Hepatocyte (in vitro differentiated cells): ENCODE measurements around the gene PRDM11. TPM values are rescaled to one million over a fixed set of nuclear protein-coding genes. Genes with fewer than 3 reads are reported as not detected.

Experiments
- DNase-seq: peaks from one replicate; pipeline ENCODE4 v3.0.0-alpha.2; 2016; ENCODE audit warnings: low spot score
- H2AFZ ChIP-seq: fragments of 200-600 bp; sonication (generic); 2 replicates; pipeline ENCODE4 v1.6.0; 2016; ENCODE audit warnings: antibody characterized with exemption, mild to moderate bottlenecking
- H3K27ac ChIP-seq: fragments of 200-600 bp; sonication (generic); 2 replicates; pipeline ENCODE4 v1.5.1; 2016; ENCODE audit warnings: mild to moderate bottlenecking
- H3K27me3 ChIP-seq: fragments of 200-600 bp; sonication (generic); 2 replicates; pipeline ENCODE4 v1.6.1; 2016
- H3K36me3 ChIP-seq: fragments of 200-600 bp; sonication (generic); replicated peaks from 2 replicates; pipeline ENCODE4 v1.5.1; 2016; ENCODE audit warnings: low read depth; ENCODE audit not compliant: insufficient read depth
- H3K4me1 ChIP-seq: fragments of 200-600 bp; sonication (generic); 2 replicates; pipeline ENCODE4 v1.5.1; 2016; ENCODE audit warnings: mild to moderate bottlenecking, moderate library complexity; ENCODE audit not compliant: insufficient read depth
- H3K4me2 ChIP-seq: fragments of 200-600 bp; sonication (generic); 2 replicates; pipeline ENCODE4 v1.6.0; 2016
- H3K4me3 ChIP-seq: fragments of 200-600 bp; sonication (generic); 2 replicates; pipeline ENCODE4 v1.5.1; 2016; ENCODE audit warnings: mild to moderate bottlenecking
- H3K79me2 ChIP-seq: fragments of 200-600 bp; sonication (generic); 2 replicates; pipeline ENCODE4 v1.6.0; 2017; ENCODE audit warnings: mild to moderate bottlenecking
- H3K9me2 ChIP-seq: fragments of 200-600 bp; sonication (generic); replicated peaks from 2 replicates; pipeline ENCODE4 v1.6.0; 2017; ENCODE audit warnings: mild to moderate bottlenecking; ENCODE audit not compliant: insufficient read depth
- H3K9me3 ChIP-seq: fragments of 200-600 bp; sonication (generic); 2 replicates; pipeline ENCODE4 v1.5.1; 2016; ENCODE audit warnings: low read depth, mild to moderate bottlenecking
- H4K20me1 ChIP-seq: fragments of 200-600 bp; sonication (generic); 2 replicates; pipeline ENCODE4 v1.6.0; 2016; ENCODE audit warnings: mild to moderate bottlenecking; ENCODE audit not compliant: insufficient read depth, poor library complexity, severe bottlenecking
- EZH2 ChIP-seq: fragments of 200-600 bp; sonication (generic); IDR thresholded peaks from 2 replicates; pipeline ENCODE4 v1.6.1; 2016; ENCODE audit warnings: antibody characterized with exemption, mild to moderate bottlenecking, borderline replicate concordance
- EZH2phosphoT487 ChIP-seq: fragments of 200-600 bp; sonication (generic); IDR thresholded peaks from one replicate; pipeline ENCODE4 v1.6.1; 2018; ENCODE audit warnings: antibody characterized with exemption, mild to moderate bottlenecking, low read depth, moderate library complexity; ENCODE audit not compliant: unreplicated experiment, severe bottlenecking
- WGBS: methylation state at CpG from one replicate; pipeline ENCODE4 v1.1.6; 2016; ENCODE audit warnings: low lambda C conversion rate; ENCODE audit errors: missing lambda C conversion rate; 5-methylcytosine and 5-hydroxymethylcytosine counted together
- polyA plus RNA-seq: library from polyadenylated mRNA; unstranded; fragments of >200 nt; fragmentation: Nextera tagmentation; extraction: Ambion mirVana; gene quantifications from 2 replicates; pipeline ENCODE4 v1.2.1, GENCODE V29; 2016
- total RNA-seq: library from RNA; depleted of rRNA; stranded (reverse); fragments of >200 nt; gene quantifications from 2 replicates; pipeline ENCODE4 v1.2.3, GENCODE V29; 2014
- TF ChIP-seq, protein P1 (sequence below): fragments of 200-600 bp; sonication (generic); IDR thresholded peaks from 2 replicates; pipeline ENCODE4 v1.5.1; 2016; ENCODE audit warnings: antibody characterized with exemption, mild to moderate bottlenecking; ENCODE audit not compliant: poor library complexity

The PRDM11 gene
- total and polyA plus RNA-seq, 2 experiments from 2014 or later, result 11.2 to 15.0 TPM

DNA sequence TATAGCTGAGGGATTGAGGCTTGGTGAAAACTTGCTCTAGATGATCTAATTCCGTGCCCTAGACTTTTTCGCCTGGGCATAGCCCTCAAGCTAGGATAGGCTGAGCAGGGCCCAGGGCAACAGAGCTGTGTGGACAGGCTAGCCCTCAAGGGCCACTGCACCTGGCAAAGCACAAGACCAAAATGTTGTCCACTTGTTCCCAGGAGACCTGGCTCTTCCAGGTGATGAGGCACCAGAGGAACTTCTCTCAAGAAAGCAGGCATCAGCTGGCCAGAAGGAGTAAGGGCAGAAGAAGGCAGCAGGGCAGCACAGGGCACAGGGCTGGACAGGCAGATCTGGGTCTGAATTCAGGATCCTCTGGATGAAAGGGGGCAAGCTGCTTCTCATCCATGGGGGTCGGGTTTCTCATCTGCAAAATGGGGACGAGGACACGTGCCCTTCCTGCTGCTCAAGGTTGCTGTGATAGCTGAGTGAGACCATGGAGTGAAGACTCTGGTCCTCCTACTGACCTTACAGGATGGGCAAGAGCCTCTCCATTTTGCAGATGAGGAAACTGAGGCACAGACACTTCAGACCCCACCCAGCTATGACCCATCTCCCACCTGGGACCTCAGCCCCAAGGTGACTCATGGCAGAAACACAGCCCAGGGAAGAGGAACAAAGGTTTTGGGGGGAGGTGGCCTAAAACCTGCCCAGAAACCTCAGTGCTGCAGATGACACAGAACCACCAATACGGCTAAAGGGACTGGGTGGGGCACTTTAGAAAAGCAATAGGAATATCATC, 42.2 kb upstream of the PRDM11 start:
- peaks cover 24% of the 10 kb centered on the region for H3K4me1 ChIP-seq
- no peak overlapping the region for H3K4me2 ChIP-seq
- TF ChIP-seq, protein P1, sequence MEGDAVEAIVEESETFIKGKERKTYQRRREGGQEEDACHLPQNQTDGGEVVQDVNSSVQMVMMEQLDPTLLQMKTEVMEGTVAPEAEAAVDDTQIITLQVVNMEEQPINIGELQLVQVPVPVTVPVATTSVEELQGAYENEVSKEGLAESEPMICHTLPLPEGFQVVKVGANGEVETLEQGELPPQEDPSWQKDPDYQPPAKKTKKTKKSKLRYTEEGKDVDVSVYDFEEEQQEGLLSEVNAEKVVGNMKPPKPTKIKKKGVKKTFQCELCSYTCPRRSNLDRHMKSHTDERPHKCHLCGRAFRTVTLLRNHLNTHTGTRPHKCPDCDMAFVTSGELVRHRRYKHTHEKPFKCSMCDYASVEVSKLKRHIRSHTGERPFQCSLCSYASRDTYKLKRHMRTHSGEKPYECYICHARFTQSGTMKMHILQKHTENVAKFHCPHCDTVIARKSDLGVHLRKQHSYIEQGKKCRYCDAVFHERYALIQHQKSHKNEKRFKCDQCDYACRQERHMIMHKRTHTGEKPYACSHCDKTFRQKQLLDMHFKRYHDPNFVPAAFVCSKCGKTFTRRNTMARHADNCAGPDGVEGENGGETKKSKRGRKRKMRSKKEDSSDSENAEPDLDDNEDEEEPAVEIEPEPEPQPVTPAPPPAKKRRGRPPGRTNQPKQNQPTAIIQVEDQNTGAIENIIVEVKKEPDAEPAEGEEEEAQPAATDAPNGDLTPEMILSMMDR, result no peak
- TF ChIP-seq EZH2, result no peak
- TF ChIP-seq EZH2phosphoT487, result no peak
- H3K79me2 ChIP-seq, result no peaks in the 10 kb centered on the region
- peaks cover 10% of the 10 kb centered on the region for H3K27me3 ChIP-seq
- H3K9me2 ChIP-seq, result no peaks in the 10 kb centered on the region
- peak; percentile 2 for DNase-seq
- H3K4me3 ChIP-seq, result no peak overlapping the region
- no peaks in the 10 kb centered on the region for H4K20me1 ChIP-seq
- 82% methylated on average over 6 of the region's 6 CpGs for WGBS
- no peak overlapping the region for H3K27ac ChIP-seq
- H3K9me3 ChIP-seq, result no peaks in the 10 kb centered on the region
- H2AFZ ChIP-seq, result no peak overlapping the region
- H3K36me3 ChIP-seq, result no peaks in the 10 kb centered on the region

DNA sequence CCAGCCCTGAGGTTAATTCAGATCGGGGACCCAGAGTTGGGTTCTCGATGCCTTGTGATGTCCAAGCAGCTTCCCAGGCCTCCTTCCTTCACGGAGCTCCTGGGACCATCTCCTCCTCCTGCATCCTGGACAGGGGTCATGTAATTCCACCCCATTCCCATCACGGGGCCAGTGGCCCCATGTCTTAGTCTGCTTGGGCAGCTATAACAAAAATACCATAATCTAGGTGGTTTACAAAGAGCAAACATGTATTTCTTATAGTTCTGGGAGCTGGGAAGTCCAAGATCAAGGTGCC, 41.7 kb upstream of the PRDM11 start:
- H3K36me3 ChIP-seq, result no peaks in the 10 kb centered on the region
- 83% methylated on average over 4 of the region's 4 CpGs for WGBS
- DNase-seq, result no peak

DNA sequence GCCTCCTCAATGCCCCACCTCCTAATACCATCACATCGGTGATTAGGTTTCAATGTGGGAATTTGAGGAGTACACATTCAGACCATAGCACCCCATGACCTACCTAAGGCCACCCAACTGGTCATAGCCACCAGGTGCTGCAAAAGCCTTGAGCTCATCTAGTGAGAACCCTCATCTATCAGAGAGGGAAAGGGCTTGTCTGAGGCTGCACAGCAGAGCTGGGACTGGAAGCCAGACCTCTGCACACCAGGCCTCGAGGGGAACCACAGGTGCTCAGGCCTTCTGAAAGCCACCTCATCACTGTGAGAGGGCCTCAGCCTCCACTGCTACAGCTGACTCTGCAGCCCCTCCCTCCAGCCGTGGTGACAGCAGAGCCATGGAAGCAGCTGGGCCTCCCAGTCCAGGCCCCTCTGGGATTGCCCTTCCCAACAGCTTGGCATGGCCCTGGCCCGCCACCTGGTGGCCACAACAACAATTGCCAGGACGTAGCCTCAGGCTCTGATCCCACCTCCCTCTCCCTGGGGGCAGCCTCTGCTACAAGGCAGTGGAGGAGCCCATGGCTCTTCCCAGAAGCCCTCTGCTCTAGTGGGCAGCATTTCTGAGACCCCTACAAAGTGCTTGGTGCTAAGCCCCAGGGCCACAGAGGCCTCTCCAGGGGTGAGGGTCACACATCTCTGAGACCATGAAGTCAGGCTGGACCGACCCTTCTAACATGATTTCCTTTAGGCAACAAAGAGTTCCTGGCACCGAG, 41.0 kb upstream of the PRDM11 start:
- H3K4me2 ChIP-seq, result no peak overlapping the region
- H3K79me2 ChIP-seq, result no peaks in the 10 kb centered on the region
- peaks cover 24% of the 10 kb centered on the region for H3K4me1 ChIP-seq
- no peak for TF ChIP-seq EZH2phosphoT487
- TF ChIP-seq, protein P1, result peak; percentile 85
- peak; percentile 91 for DNase-seq
- H3K27me3 ChIP-seq, result peaks cover 6% of the 10 kb centered on the region
- H3K36me3 ChIP-seq, result no peaks in the 10 kb centered on the region
- H3K9me3 ChIP-seq, result no peaks in the 10 kb centered on the region
- H3K4me3 ChIP-seq, result no peak overlapping the region
- H3K9me2 ChIP-seq, result no peaks in the 10 kb centered on the region
- no peak overlapping the region for H3K27ac ChIP-seq
- H2AFZ ChIP-seq, result no peak overlapping the region
- WGBS, result 46% methylated on average over 7 of the region's 7 CpGs
- H4K20me1 ChIP-seq, result no peaks in the 10 kb centered on the region

More for the DNA sequence above, 41.7 kb upstream of the PRDM11 start:
- H3K9me2 ChIP-seq, result no peaks in the 10 kb centered on the region
- no peaks in the 10 kb centered on the region for H3K9me3 ChIP-seq
- H2AFZ ChIP-seq, result no peak overlapping the region
- H4K20me1 ChIP-seq, result no peaks in the 10 kb centered on the region
- no peaks in the 10 kb centered on the region for H3K79me2 ChIP-seq
- TF ChIP-seq EZH2phosphoT487, result no peak
- no peak for TF ChIP-seq EZH2
- H3K27ac ChIP-seq, result no peak overlapping the region
- H3K4me2 ChIP-seq, result no peak overlapping the region
- peaks cover 10% of the 10 kb centered on the region for H3K27me3 ChIP-seq
- no peak overlapping the region for H3K4me3 ChIP-seq
- peaks cover 24% of the 10 kb centered on the region for H3K4me1 ChIP-seq

DNA sequence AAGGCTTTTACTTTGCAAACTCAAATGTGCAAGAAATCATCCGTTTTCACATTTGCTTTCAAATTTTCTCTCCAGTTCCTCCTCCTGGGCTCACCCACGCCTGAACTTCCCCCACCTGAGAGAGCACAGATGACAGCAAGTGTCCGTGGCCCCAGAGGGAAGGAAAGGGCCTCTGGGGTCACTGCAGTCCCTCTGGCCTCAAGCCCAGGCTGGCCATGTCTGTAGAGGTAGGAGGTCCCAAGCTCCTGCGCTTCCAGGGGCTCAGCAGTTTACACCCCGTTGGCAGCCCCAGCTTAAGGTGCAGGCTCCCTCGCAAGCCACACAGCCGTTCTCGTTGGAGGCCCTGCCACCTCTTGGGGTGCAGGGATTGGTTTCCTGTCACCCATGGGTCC, 40.5 kb upstream of the PRDM11 start:
- no peak overlapping the region for H3K4me2 ChIP-seq
- no peaks in the 10 kb centered on the region for H4K20me1 ChIP-seq
- no peak overlapping the region for H3K27ac ChIP-seq
- TF ChIP-seq EZH2phosphoT487 (no peak), EZH2 (no peak)
- TF ChIP-seq, protein P1, result no peak
- H3K36me3 ChIP-seq, result no peaks in the 10 kb centered on the region
- no peaks in the 10 kb centered on the region for H3K9me2 ChIP-seq
- DNase-seq, result peak; percentile 3
- no peak overlapping the region for H3K4me3 ChIP-seq
- peaks cover 24% of the 10 kb centered on the region for H3K4me1 ChIP-seq
- no peaks in the 10 kb centered on the region for H3K79me2 ChIP-seq
- no peak overlapping the region for H2AFZ ChIP-seq
- WGBS, result 84% methylated on average over 8 of the region's 8 CpGs
- H3K9me3 ChIP-seq, result no peaks in the 10 kb centered on the region
- H3K27me3 ChIP-seq, result peaks cover under 1% of the 10 kb centered on the region
